ENCODE results near the gene FANCC.

- TF ChIP-seq POLR2A (IDR thresholded peaks at IDR 0.05) (no peak), CTCF (IDR thresholded peaks at IDR 0.05 in 8 of 11, conservative IDR thresholded peaks at IDR 0.05 in 3 of 11) (no peak), POLR2AphosphoS5 (IDR thresholded peaks at IDR 0.05) (no peak)
Measured at GRCh38 chr9:95327239-95327865, 9.8 kb upstream of the FANCC start.

Measured in spleen (tissue), 7 donors.